ENCODE data around the gene MPPED1. TPM values are rescaled to one million over a fixed set of nuclear protein-coding genes. Genes with fewer than 3 reads are reported as not detected.

Gene MPPED1
- total RNA-seq, 1 donor from 2014 or later = 4.4 TPM

- no peak for DNase-seq
These were observed 18.5 kb upstream of the MPPED1 start for GRCh38 chr22:43393132-43393843.

- no peak for DNase-seq
These were observed 17.9 kb upstream of the MPPED1 start for GRCh38 chr22:43393844-43394474.

- no peak for DNase-seq
These were observed 16.6 kb upstream of the MPPED1 start for GRCh38 chr22:43395086-43395695.

GRCh38 chr22:43396321-43396933 lies 15.4 kb upstream of the MPPED1 start:
- no peak for DNase-seq

GRCh38 chr22:43396934-43397457 lies 14.8 kb upstream of the MPPED1 start:
- DNase-seq = no peak

- DNase-seq = no peak
These were observed 14.0 kb upstream of the MPPED1 start for GRCh38 chr22:43397766-43398165.

GRCh38 chr22:43398246-43398645 lies 13.6 kb upstream of the MPPED1 start:
- no peak for DNase-seq

GRCh38 chr22:43398910-43399309 lies 12.9 kb upstream of the MPPED1 start:
- no peak for DNase-seq

GRCh38 chr22:43399338-43399979 lies 12.4 kb upstream of the MPPED1 start:
- DNase-seq = no peak

- no peak for DNase-seq
These were observed 11.8 kb upstream of the MPPED1 start for GRCh38 chr22:43399980-43400358.

- no peak for DNase-seq
These were observed 11.4 kb upstream of the MPPED1 start for GRCh38 chr22:43400449-43400848.

- no peak for DNase-seq
These were observed 10.6 kb upstream of the MPPED1 start for GRCh38 chr22:43401233-43401632.

- no peak for DNase-seq
These were observed 10.2 kb upstream of the MPPED1 start for GRCh38 chr22:43401661-43402060.

GRCh38 chr22:43402128-43402527 lies 9.7 kb upstream of the MPPED1 start:
- no peak for DNase-seq

GRCh38 chr22:43404673-43405385 lies 7.0 kb upstream of the MPPED1 start:
- no peak for DNase-seq

- no peak for DNase-seq
These were observed 5.5 kb upstream of the MPPED1 start for GRCh38 chr22:43406186-43406790.

GRCh38 chr22:43407591-43407990 lies 4.2 kb upstream of the MPPED1 start:
- DNase-seq = no peak

- DNase-seq = no peak
These were observed 3.8 kb upstream of the MPPED1 start for GRCh38 chr22:43408009-43408408.

GRCh38 chr22:43409046-43409445 lies 2.8 kb upstream of the MPPED1 start:
- DNase-seq = no peak

- DNase-seq = no peak
These were observed 2.0 kb upstream of the MPPED1 start for GRCh38 chr22:43409800-43410199.
